HepG2 (cell line): Measurements from ENCODE around the gene FCAR. TPM values are rescaled to one million over a fixed set of nuclear protein-coding genes. Genes with fewer than 3 reads are reported as not detected.

Source experiments
- ATAC-seq: fragments of 200-7000 bp; cut with Tn5 transposase; 3 replicates; pipeline ENCODE4 v1.9.1; 2020; ENCODE audit warnings: mild to moderate bottlenecking, moderate library complexity
- BruUV-seq: library from RNA; stranded (reverse); fragments of 400-500 nt; replicated peaks from 2 replicates; lab custom pipeline; 2021; lab: Mats Ljungman, UMichigan
- CTCF ChIA-PET: fragments of 300-600 bp; formaldehyde crosslinking; extraction: SDS; loops from one replicate; lab custom pipeline; 2021; ENCODE audit warnings: low total read pairs, inconsistent platforms, low intra/inter-chr PET ratio; lab: Yijun Ruan, JAX
- POLR2A ChIA-PET: fragments of 350-600 bp; sonication (Branson Sonifier 250); formaldehyde crosslinking; loops from one replicate; lab custom pipeline; 2020; ENCODE audit warnings: antibody characterized with exemption, inconsistent platforms; lab: Yijun Ruan, JAX
- DNase-seq: peaks from one replicate; pipeline ENCODE4 v3.0.0-alpha.2; 2015; ENCODE audit warnings: low spot score
- FAIRE-seq: peaks from 3 replicates; lab custom pipeline; 2011; peaks lifted over from hg19 to GRCh38; lab: Jason Lieb, UNC
- H2AFZ ChIP-seq: one replicate; pipeline ENCODE4 v1.6.1; 2011; ENCODE audit warnings: low read length, inconsistent platforms
- H3K27ac ChIP-seq: fragments of 300-600 bp; 3 replicates; pipeline ENCODE4 v1.8.0; 2011; ENCODE audit warnings: mixed run types, mild to moderate bottlenecking, mixed read lengths, low read length, inconsistent platforms; ENCODE audit not compliant: insufficient read depth; ENCODE audit errors: extremely low read length
- H3K27me3 ChIP-seq, 2 experiments: fragments of 200-600 bp in 1 of 2; 2 replicates in 1 of 2; 3 replicates in 1 of 2; pipeline versions ENCODE4 v1.6.0 to v1.8.0; 2011; ENCODE audit warnings: low read length in 2 of 2, mild to moderate bottlenecking in 2 of 2, moderate library complexity in 2 of 2, inconsistent platforms in 1 of 2; ENCODE audit not compliant: insufficient read depth in 2 of 2, control insufficient read depth in 1 of 2
- H3K36me3 ChIP-seq, 2 experiments: fragments of 200-600 bp in 1 of 2; replicated peaks in 1 of 2; 2 replicates in 1 of 2; 3 replicates in 1 of 2; pipeline versions ENCODE4 v1.5.1 to v1.8.0; 2011; ENCODE audit warnings: low read length in 2 of 2, inconsistent platforms in 1 of 2; ENCODE audit not compliant: insufficient read depth in 2 of 2, control insufficient read depth in 1 of 2
- H3K4me1 ChIP-seq: 2 replicates; pipeline ENCODE4 v1.5.1; 2012; ENCODE audit warnings: low read length, inconsistent platforms; ENCODE audit not compliant: insufficient read depth
- H3K4me2 ChIP-seq: 2 replicates; pipeline ENCODE4 v1.6.0; 2011; ENCODE audit warnings: low read depth, low read length, inconsistent platforms
- H3K4me3 ChIP-seq, 3 experiments: fragments of 200-600 bp in 1 of 3; sonication (generic), shearing (Covaris generic) in 1 of 3; replicated peaks in 1 of 3; 2 replicates each; pipeline ENCODE4 v1.5.1; 2011 to 2016; ENCODE audit warnings: low read length in 3 of 3, inconsistent platforms in 2 of 3, low read depth in 2 of 3, mild to moderate bottlenecking in 2 of 3, control low read depth in 1 of 3, mixed read lengths in 1 of 3; ENCODE audit not compliant: insufficient read depth in 1 of 3
- H3K79me2 ChIP-seq: one replicate; pipeline ENCODE4 v1.6.1; 2011; ENCODE audit warnings: low read length, inconsistent platforms; ENCODE audit not compliant: insufficient read depth
- H3K9ac ChIP-seq: 2 replicates; pipeline ENCODE4 v1.6.0; 2011; ENCODE audit warnings: mild to moderate bottlenecking, low read depth, low read length, inconsistent platforms; ENCODE audit not compliant: insufficient read depth
- H3K9me3 ChIP-seq: 2 replicates; pipeline ENCODE4 v1.5.1; 2012; ENCODE audit warnings: mild to moderate bottlenecking, low read length
- H4K20me1 ChIP-seq: 2 replicates; pipeline ENCODE4 v1.6.0; 2011; ENCODE audit warnings: inconsistent platforms, mild to moderate bottlenecking, low read length, moderate library complexity; ENCODE audit not compliant: insufficient read depth
- CBX5 ChIP-seq: sonication (generic); formaldehyde crosslinking; IDR thresholded peaks from 2 replicates; pipeline ENCODE4 v1.4.0; 2020; ENCODE audit warnings: missing genetic modification reagents, borderline replicate concordance
- EED ChIP-seq: sonication (generic); formaldehyde crosslinking; IDR thresholded peaks from 2 replicates; pipeline ENCODE4 v1.5.0; 2020; ENCODE audit warnings: mild to moderate bottlenecking, missing genetic modification reagents
- ETS1 ChIP-seq: sonication (generic); formaldehyde crosslinking; IDR thresholded peaks from 2 replicates; pipeline ENCODE4 v1.4.0; 2020; ENCODE audit warnings: missing genetic modification reagents
- MIER2 ChIP-seq: IDR thresholded peaks from 2 replicates; pipeline ENCODE4 v1.6.1; 2016; ENCODE audit warnings: missing biosample characterization, missing genetic modification reagents
- NFIC ChIP-seq: IDR thresholded peaks from 2 replicates; pipeline ENCODE4 v1.6.1; 2012; ENCODE audit warnings: mild to moderate bottlenecking, low read length, inconsistent platforms
- POLR2G ChIP-seq: fragments of 200-400 bp; formaldehyde crosslinking; IDR thresholded peaks from 2 replicates; pipeline ENCODE4 v1.6.1; 2018; ENCODE audit warnings: mild to moderate bottlenecking, low read depth, low read length, moderate library complexity
- RAD21 ChIP-seq: fragments of 450-650 bp; formaldehyde crosslinking; IDR thresholded peaks from 2 replicates; pipeline ENCODE4 v1.5.0; 2020; ENCODE audit warnings: mild to moderate bottlenecking
- RNF219 ChIP-seq: sonication (generic); formaldehyde crosslinking; IDR thresholded peaks from 2 replicates; pipeline ENCODE4 v1.5.0; 2020; ENCODE audit warnings: mild to moderate bottlenecking, missing genetic modification reagents
- TBL1XR1 ChIP-seq: fragments of 150-350 bp; IDR thresholded peaks from 2 replicates; pipeline ENCODE4 v1.6.1; 2014; ENCODE audit warnings: borderline replicate concordance, low read length; ENCODE audit not compliant: partially characterized antibody
- ZNF224 ChIP-seq: sonication (generic); formaldehyde crosslinking; IDR thresholded peaks from 2 replicates; pipeline ENCODE4 v1.5.0; 2020; ENCODE audit warnings: mild to moderate bottlenecking, missing genetic modification reagents
- WGBS: methylation state at CpG from one replicate; pipeline ENCODE4 v1.1.6; 2017; ENCODE audit warnings: low lambda C conversion rate; 5-methylcytosine and 5-hydroxymethylcytosine counted together
- in situ Hi-C: cut with HindIII; loops from 2 replicates; pipeline ENCODE4 v1.10.0; 2017; ENCODE audit warnings: low pct_unique_long_range_greater_than_20kb; ENCODE audit not compliant: extremely low pct_ligation_motif_present
- intact Hi-C: fragments of 100-400 bp; cut with micrococcal nuclease; formaldehyde crosslinking; loops from one replicate; pipeline ENCODE4 v1.10.0; 2022; ENCODE audit not compliant: unreplicated experiment
- polyA plus RNA-seq, 8 experiments: library from polyadenylated mRNA; depleted of rRNA in 3 of 8; stranded (reverse) in 7 of 8; unstranded in 1 of 8; fragments of >200 nt; fragmentation: Illumina TruSeq in 4 of 8; extraction: Trizol in 4 of 8; gene quantifications; 2 replicates each; pipeline versions ENCODE4 v1.2.1 to v1.2.3, GENCODE V29; 2011 to 2016; ENCODE audit warnings: low read depth in 4 of 8, missing spikeins in 1 of 8, mixed read lengths in 1 of 8; ENCODE audit not compliant: insufficient read depth in 1 of 8
- total RNA-seq, 5 experiments: library from RNA; depleted of rRNA; stranded (reverse); fragments of >200 nt; fragmentation: Illumina TruSeq; extraction: Trizol; gene quantifications; 2 replicates each; pipeline ENCODE4 v1.2.3, GENCODE V29; 2016; ENCODE audit warnings: low read depth in 1 of 5
- TF ChIP-seq, protein P1 (sequence below): sonication (generic); formaldehyde crosslinking; IDR thresholded peaks from 2 replicates; pipeline ENCODE4 v1.4.0; 2020; ENCODE audit warnings: missing genetic modification reagents
- TF ChIP-seq, protein P2 (sequence below): sonication (generic); formaldehyde crosslinking; IDR thresholded peaks from 2 replicates; pipeline ENCODE4 v1.4.0; 2020; ENCODE audit warnings: mild to moderate bottlenecking, missing genetic modification reagents

Gene FCAR
- total and polyA plus RNA-seq, 2 of the 13 experiments (the other 11 are each of a cell fraction or from before 2014, with no cell fraction given), result not detected

DNA sequence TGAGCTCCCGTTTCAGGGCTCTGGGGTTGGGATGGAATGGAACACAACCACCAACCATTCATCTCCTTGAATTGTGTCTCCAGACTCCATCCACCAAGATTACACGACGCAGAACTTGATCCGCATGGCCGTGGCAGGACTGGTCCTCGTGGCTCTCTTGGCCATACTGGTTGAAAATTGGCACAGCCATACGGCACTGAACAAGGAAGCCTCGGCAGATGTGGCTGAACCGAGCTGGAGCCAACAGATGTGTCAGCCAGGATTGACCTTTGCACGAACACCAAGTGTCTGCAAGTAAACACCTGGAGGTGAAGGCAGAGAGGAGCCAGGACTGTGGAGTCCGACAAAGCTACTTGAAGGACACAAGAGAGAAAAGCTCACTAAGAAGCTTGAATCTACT is 15.5 kb downstream of the FCAR start:
- H3K4me2 ChIP-seq, result no peak overlapping the region
- no peaks in the 10 kb centered on the region for H3K9me3 ChIP-seq
- H3K79me2 ChIP-seq, result no peaks in the 10 kb centered on the region
- no TSS peak for BruUV-seq
- H3K27me3 ChIP-seq, result no peaks in the 10 kb centered on the region; a peak in 1 of 5 replicates
- intact Hi-C loops, result no loop called here
- H2AFZ ChIP-seq, result no peak overlapping the region
- 30% methylated on average over 9 of the region's 11 CpGs for WGBS
- H3K36me3 ChIP-seq, result no peaks in the 10 kb centered on the region
- no peak overlapping the region for H3K9ac ChIP-seq
- no peak overlapping the region for H3K27ac ChIP-seq
- no peak for FAIRE-seq
- no peak overlapping the region for H3K4me3 ChIP-seq
- no peaks in the 10 kb centered on the region for H3K4me1 ChIP-seq
- in situ Hi-C loops, result no loop called here
- CTCF ChIA-PET, result no interaction called here
- no peak for DNase-seq
- POLR2A ChIA-PET, result no interaction called here
- ATAC-seq, result no peak
- no peak for TF ChIP-seq TBL1XR1
- TF ChIP-seq RNF219 (CRISPR knock-in tag), result no peak
- no peak for TF ChIP-seq MIER2 (CRISPR knock-in tag)
- no peaks in the 10 kb centered on the region for H4K20me1 ChIP-seq

DNA sequence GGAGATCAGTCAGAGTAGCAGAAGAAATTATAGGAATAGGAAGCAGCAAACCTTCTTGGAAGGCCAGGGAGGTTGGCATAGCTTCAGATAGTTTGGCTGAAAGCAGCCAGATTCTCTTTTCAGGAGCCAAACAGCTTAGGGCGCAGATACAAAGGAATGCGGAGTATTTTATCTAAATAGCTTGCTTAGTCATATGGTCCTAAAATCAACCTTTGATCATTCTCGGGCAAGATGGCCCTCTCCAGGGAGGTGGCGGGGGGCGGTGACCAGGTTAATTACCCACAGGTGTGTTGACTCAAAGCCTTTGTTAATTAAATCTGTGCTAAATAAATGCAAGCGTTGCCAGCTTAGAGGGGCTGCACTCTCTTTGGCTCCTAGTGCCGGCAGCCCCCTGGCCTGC is 19.4 kb downstream of the FCAR start:
- Histone ChIP-seq H3K9ac (no peak overlapping the region), H2AFZ (no peak overlapping the region), H4K20me1 (no peaks in the 10 kb centered on the region), H3K4me2 (no peak overlapping the region), H3K27me3 (no peaks in the 10 kb centered on the region; a peak in 2 of 5 replicates), H3K79me2 (no peaks in the 10 kb centered on the region), H3K9me3 (no peaks in the 10 kb centered on the region), H3K4me3 (no peak overlapping the region), H3K4me1 (no peaks in the 10 kb centered on the region), H3K36me3 (no peaks in the 10 kb centered on the region), H3K27ac (no peak overlapping the region)
- in situ Hi-C loops, result no loop called here
- ChIA-PET POLR2A (no interaction called here), CTCF (no interaction called here)
- ATAC-seq, result no peak
- intact Hi-C loops, result no loop called here
- FAIRE-seq, result no peak
- no peak for DNase-seq
- no TSS peak for BruUV-seq
- WGBS, result 31% methylated on average over 7 of the region's 7 CpGs
- TF ChIP-seq RAD21 (CRISPR knock-in tag), result no peak
- TF ChIP-seq CBX5, result no peak
- TF ChIP-seq NFIC, result no peak
- no peak for TF ChIP-seq POLR2G
- TF ChIP-seq ETS1 (CRISPR knock-in tag), result no peak
- no peak for TF ChIP-seq EED (CRISPR knock-in tag)
- TF ChIP-seq, protein P1, sequence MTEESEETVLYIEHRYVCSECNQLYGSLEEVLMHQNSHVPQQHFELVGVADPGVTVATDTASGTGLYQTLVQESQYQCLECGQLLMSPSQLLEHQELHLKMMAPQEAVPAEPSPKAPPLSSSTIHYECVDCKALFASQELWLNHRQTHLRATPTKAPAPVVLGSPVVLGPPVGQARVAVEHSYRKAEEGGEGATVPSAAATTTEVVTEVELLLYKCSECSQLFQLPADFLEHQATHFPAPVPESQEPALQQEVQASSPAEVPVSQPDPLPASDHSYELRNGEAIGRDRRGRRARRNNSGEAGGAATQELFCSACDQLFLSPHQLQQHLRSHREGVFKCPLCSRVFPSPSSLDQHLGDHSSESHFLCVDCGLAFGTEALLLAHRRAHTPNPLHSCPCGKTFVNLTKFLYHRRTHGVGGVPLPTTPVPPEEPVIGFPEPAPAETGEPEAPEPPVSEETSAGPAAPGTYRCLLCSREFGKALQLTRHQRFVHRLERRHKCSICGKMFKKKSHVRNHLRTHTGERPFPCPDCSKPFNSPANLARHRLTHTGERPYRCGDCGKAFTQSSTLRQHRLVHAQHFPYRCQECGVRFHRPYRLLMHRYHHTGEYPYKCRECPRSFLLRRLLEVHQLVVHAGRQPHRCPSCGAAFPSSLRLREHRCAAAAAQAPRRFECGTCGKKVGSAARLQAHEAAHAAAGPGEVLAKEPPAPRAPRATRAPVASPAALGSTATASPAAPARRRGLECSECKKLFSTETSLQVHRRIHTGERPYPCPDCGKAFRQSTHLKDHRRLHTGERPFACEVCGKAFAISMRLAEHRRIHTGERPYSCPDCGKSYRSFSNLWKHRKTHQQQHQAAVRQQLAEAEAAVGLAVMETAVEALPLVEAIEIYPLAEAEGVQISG (CRISPR knock-in tag), result no peak
- TF ChIP-seq, protein P2, sequence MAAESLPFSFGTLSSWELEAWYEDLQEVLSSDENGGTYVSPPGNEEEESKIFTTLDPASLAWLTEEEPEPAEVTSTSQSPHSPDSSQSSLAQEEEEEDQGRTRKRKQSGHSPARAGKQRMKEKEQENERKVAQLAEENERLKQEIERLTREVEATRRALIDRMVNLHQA (CRISPR knock-in tag), result no peak
- TF ChIP-seq ZNF224 (CRISPR knock-in tag), result no peak
